ENCODE data around the gene PGP.

The PGP gene

DNA sequence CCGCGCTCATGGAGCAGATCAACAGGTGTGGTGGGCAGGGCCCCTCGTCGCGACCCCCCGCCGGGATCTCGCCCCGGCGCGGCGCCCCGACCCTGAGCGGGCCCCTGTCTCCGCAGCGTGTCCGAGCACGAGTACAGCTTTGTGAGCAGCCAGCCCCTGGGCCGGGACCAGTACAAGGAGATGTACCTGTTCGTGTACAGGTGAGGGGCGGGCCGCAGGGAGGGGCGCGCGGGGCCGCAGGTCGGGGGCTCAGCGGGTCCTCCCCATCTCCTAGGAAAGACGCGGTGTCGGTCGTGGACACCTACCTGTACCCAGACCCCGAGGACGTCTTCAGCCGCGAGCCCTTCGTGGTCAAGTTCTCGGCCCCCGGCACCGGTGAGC is 22.5 kb upstream of the PGP start:
- no peak overlapping the region for H3K9ac ChIP-seq (ENCODE audit: low read length)
- no peaks in the 10 kb centered on the region for H4K20me1 ChIP-seq (ENCODE audit: insufficient read depth, low read length)
- no peaks in the 10 kb centered on the region for H3F3A ChIP-seq (ENCODE audit: insufficient read depth, low read length)
- no peak overlapping the region for H3K4me3 ChIP-seq (ENCODE audit: low read length)
- H3K4me2 ChIP-seq (ENCODE audit: low read depth, low read length) = no peak overlapping the region
- no peaks in the 10 kb centered on the region for H3K9me3 ChIP-seq (replicated peaks; ENCODE audit: insufficient read depth, low read length)
- H2AFZ ChIP-seq (ENCODE audit: low read length) = no peak overlapping the region
- no peaks in the 10 kb centered on the region for H3K36me3 ChIP-seq (replicated peaks; ENCODE audit: insufficient read depth, low read length)
- no peaks in the 10 kb centered on the region for H3K79me2 ChIP-seq (ENCODE audit: low read length)
- H3K27ac ChIP-seq (ENCODE audit: low read length) = no peak overlapping the region
- no peaks in the 10 kb centered on the region for H3K4me1 ChIP-seq (ENCODE audit: low read length)
- no peaks in the 10 kb centered on the region for H3K9me2 ChIP-seq (replicated peaks; ENCODE audit: insufficient read depth, low read length)
- DNase-seq = no peak
- no peaks in the 10 kb centered on the region; the same call in 1 of the 2 replicates for H3K27me3 ChIP-seq (replicated peaks; ENCODE audit: insufficient read depth, low read length)
- TF ChIP-seq EZH2 (optimal IDR thresholded peaks at IDR 0.05; ENCODE audit: low read depth, low read length) (no peak), EZH2phosphoT487 (IDR thresholded peaks at IDR 0.05; ENCODE audit: low read length) (no peak)
- TF ChIP-seq, protein P1, sequence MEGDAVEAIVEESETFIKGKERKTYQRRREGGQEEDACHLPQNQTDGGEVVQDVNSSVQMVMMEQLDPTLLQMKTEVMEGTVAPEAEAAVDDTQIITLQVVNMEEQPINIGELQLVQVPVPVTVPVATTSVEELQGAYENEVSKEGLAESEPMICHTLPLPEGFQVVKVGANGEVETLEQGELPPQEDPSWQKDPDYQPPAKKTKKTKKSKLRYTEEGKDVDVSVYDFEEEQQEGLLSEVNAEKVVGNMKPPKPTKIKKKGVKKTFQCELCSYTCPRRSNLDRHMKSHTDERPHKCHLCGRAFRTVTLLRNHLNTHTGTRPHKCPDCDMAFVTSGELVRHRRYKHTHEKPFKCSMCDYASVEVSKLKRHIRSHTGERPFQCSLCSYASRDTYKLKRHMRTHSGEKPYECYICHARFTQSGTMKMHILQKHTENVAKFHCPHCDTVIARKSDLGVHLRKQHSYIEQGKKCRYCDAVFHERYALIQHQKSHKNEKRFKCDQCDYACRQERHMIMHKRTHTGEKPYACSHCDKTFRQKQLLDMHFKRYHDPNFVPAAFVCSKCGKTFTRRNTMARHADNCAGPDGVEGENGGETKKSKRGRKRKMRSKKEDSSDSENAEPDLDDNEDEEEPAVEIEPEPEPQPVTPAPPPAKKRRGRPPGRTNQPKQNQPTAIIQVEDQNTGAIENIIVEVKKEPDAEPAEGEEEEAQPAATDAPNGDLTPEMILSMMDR (IDR thresholded peaks at IDR 0.05; ENCODE audit: low read length) = no peak

DNA sequence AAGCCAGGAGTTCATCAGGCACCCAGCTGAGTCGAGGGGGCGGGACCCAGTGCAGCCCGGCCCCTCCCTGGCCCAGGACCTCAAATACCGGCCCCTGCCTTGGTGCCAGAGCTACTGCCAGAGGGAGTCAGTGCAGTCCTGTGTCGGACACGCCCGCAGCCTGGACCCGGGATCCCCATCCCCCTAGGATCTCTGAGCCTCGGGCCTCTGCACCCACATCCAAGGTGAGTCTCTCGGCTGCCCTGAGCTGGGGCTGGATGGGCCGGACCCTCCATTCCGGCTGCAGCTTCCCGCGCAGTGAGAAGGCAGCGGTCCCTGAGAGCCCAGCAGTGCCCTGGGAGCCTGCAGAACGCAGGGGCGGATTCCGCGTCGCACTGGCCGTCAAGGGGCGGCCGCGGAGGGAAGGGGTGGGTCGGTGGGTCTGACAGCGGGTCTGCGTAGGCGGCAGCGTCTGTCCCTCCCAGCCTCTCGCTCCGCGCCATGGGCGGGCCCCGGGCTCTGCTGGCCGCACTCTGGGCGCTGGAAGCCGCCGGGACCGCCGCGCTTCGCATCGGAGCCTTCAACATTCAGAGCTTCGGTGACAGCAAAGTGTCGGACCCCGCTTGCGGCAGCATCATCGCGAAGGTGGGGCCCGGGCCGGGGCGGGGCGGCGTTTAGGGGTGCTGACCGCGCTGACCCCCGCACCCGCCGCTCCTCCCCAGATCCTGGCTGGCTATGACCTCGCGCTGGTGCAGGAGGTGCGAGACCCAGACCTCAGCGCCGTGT is 21.9 kb upstream of the PGP start, which contains the start of gene DNASE1L2:
DNASE1L2 (plus strand) TSS at position 108 of the 765 bp plus-strand sequence; CDS start at position 481, 373 bp downstream.
- no peaks in the 10 kb centered on the region for H3K9me2 ChIP-seq (replicated peaks; ENCODE audit: insufficient read depth, low read length)
- no peak within 1 kb of the TSS for H3K4me2 ChIP-seq (ENCODE audit: low read depth, low read length)
- no peaks in the 10 kb centered on the region; the same call in 1 of the 2 replicates for H3K27me3 ChIP-seq (replicated peaks; ENCODE audit: insufficient read depth, low read length)
- TF ChIP-seq EZH2phosphoT487 (IDR thresholded peaks at IDR 0.05; ENCODE audit: low read length) (no peak), EZH2 (optimal IDR thresholded peaks at IDR 0.05; ENCODE audit: low read depth, low read length) (no peak)
- TF ChIP-seq, protein P1 (IDR thresholded peaks at IDR 0.05; ENCODE audit: low read length) = no peak
- no peaks in the 10 kb centered on the region for H3F3A ChIP-seq (ENCODE audit: insufficient read depth, low read length)
- H3K9ac ChIP-seq (ENCODE audit: low read length) = no peak within 1 kb of the TSS
- no peaks in the 10 kb centered on the region for H3K79me2 ChIP-seq (ENCODE audit: low read length)
- no peak within 1 kb of the TSS for H2AFZ ChIP-seq (ENCODE audit: low read length)
- no peaks in the 10 kb centered on the region for H3K36me3 ChIP-seq (replicated peaks; ENCODE audit: insufficient read depth, low read length)
- H3K27ac ChIP-seq (ENCODE audit: low read length) = no peak within 1 kb of the TSS
- DNase-seq = no peak
- no peaks in the 10 kb centered on the region for H4K20me1 ChIP-seq (ENCODE audit: insufficient read depth, low read length)
- H3K4me3 ChIP-seq (ENCODE audit: low read length) = no peak within 1 kb of the TSS
- H3K4me1 ChIP-seq (ENCODE audit: low read length) = no peaks in the 10 kb centered on the region
- H3K9me3 ChIP-seq (replicated peaks; ENCODE audit: insufficient read depth, low read length) = no peaks in the 10 kb centered on the region

DNA sequence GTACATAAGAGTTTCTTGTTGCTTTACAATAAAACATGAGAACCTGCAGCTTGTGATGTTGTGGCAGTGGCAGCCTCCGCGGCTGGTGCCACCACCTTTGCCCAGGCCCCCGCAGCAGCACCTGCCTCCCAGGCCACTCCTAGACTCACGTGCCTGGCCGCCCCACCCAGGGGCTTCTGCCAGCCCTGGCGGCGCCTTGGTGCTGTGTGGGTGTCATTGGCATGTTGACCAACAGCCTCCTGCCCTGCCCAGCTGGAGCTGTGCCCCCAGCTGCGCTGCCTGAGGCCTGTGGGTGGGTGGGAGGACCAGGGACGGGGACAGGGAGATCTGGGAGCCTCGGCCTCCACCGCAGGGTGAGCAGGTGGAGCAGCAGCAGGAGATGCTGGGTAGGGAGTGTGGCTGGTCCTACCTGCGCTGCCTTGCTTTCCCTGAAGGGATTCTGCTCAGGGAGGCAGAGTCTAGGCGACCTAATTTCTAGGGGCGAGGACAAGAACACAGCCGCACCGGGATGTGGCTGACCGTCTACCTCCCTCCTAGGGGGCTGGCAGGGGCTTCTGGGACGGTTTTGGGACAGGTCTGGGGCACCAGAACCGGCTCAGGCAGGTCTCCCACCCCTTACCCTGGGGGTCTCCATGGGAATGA is 21.2 kb upstream of the PGP start:
- Histone ChIP-seq H3K36me3 (replicated peaks; ENCODE audit: insufficient read depth, low read length) (no peaks in the 10 kb centered on the region), H3K9me2 (replicated peaks; ENCODE audit: insufficient read depth, low read length) (no peaks in the 10 kb centered on the region), H3K4me3 (ENCODE audit: low read length) (no peak overlapping the region), H3F3A (ENCODE audit: insufficient read depth, low read length) (no peaks in the 10 kb centered on the region), H3K79me2 (ENCODE audit: low read length) (no peaks in the 10 kb centered on the region), H3K27me3 (replicated peaks; ENCODE audit: insufficient read depth, low read length) (no peaks in the 10 kb centered on the region; the same call in 1 of the 2 replicates), H3K9ac (ENCODE audit: low read length) (no peak overlapping the region), H3K27ac (ENCODE audit: low read length) (no peak overlapping the region), H2AFZ (ENCODE audit: low read length) (no peak overlapping the region), H3K4me1 (ENCODE audit: low read length) (no peaks in the 10 kb centered on the region), H3K9me3 (replicated peaks; ENCODE audit: insufficient read depth, low read length) (no peaks in the 10 kb centered on the region), H4K20me1 (ENCODE audit: insufficient read depth, low read length) (no peaks in the 10 kb centered on the region), H3K4me2 (ENCODE audit: low read depth, low read length) (no peak overlapping the region)
- TF ChIP-seq, protein P1 (IDR thresholded peaks at IDR 0.05; ENCODE audit: low read length) = no peak
- no peak for TF ChIP-seq EZH2 (optimal IDR thresholded peaks at IDR 0.05; ENCODE audit: low read depth, low read length)
- no peak for TF ChIP-seq EZH2phosphoT487 (IDR thresholded peaks at IDR 0.05; ENCODE audit: low read length)
- DNase-seq = no peak

All from MM.1S (cell line).